B cell (primary cell): Measurements from ENCODE around the gene BTAF1. TPM values are rescaled to one million over a fixed set of nuclear protein-coding genes. Genes with fewer than 3 reads are reported as not detected.

Experiments used
- ATAC-seq: fragments of 200-7000 bp; cut with Tn5 transposase; one replicate; pipeline ENCODE4 v1.10.0; 2021; ENCODE audit warnings: low read depth, mild to moderate bottlenecking, moderate number of reproducible peaks, moderate library complexity
- CTCF ChIA-PET: fragments of 350-600 bp; sonication (Branson Sonifier 250); formaldehyde crosslinking; loops from one replicate; lab custom pipeline; 2021; ENCODE audit warnings: antibody characterized with exemption, inconsistent platforms; lab: Charles Lee
- POLR2A ChIA-PET: fragments of 350-600 bp; sonication (Branson Sonifier 250); formaldehyde crosslinking; loops from one replicate; lab custom pipeline; 2021; ENCODE audit warnings: antibody characterized with exemption; lab: Charles Lee
- DNase-seq: peaks from one replicate; pipeline ENCODE4 v3.0.0; 2013
- H2AFZ ChIP-seq: 2 replicates; pipeline ENCODE4 v1.6.1; 2012; ENCODE audit warnings: mild to moderate bottlenecking, low read depth, low read length; ENCODE audit not compliant: insufficient read depth, poor library complexity, severe bottlenecking
- H3K27ac ChIP-seq, 2 donors: 1 replicate in 1 of 2; 2 replicates in 1 of 2; pipeline ENCODE4 v1.5.1; 2012 to 2013; ENCODE audit warnings: low read length in 2 of 2, mild to moderate bottlenecking in 2 of 2, moderate library complexity in 1 of 2
- H3K27me3 ChIP-seq, 4 experiments: fragments of 200-600 bp in 1 of 4; sonication (generic) in 1 of 4; replicated peaks in 1 of 4; 1 replicate in 2 of 4; 2 replicates in 2 of 4; pipeline versions ENCODE4 v1.6.1 to v1.7.0; 2013 to 2016; ENCODE audit warnings: low read length in 3 of 4, mild to moderate bottlenecking in 2 of 4, mixed read lengths in 1 of 4, moderate library complexity in 1 of 4; ENCODE audit not compliant: insufficient read depth in 4 of 4, control insufficient read depth in 3 of 4; ENCODE audit errors: control extremely low read depth in 1 of 4
- H3K36me3 ChIP-seq, 2 experiments: replicated peaks in 1 of 2; 1 replicate in 1 of 2; 2 replicates in 1 of 2; pipeline versions ENCODE4 v1.6.1 to v1.7.1; 2013; ENCODE audit warnings: low read length in 1 of 2; ENCODE audit not compliant: insufficient read depth in 2 of 2, control insufficient read depth in 1 of 2; ENCODE audit errors: control extremely low read depth in 1 of 2, extremely low read depth in 1 of 2
- H3K4me1 ChIP-seq, 2 donors: fragments of 200-600 bp in 1 of 2; sonication (generic) in 1 of 2; 1 replicate in 1 of 2; 2 replicates in 1 of 2; pipeline versions ENCODE4 v1.5.1 to v1.6.1; 2013 to 2017; ENCODE audit warnings: low read length in 2 of 2; ENCODE audit not compliant: control insufficient read depth in 2 of 2, insufficient read depth in 2 of 2
- H3K4me2 ChIP-seq: replicated peaks from 2 replicates; pipeline ENCODE3; 2012; ENCODE audit warnings: mild to moderate bottlenecking, low read depth, low read length; ENCODE audit not compliant: poor library complexity, severe bottlenecking
- H3K4me3 ChIP-seq, 5 experiments: fragments of 200-600 bp in 1 of 5; sonication (generic) in 1 of 5; 1 replicate in 3 of 5; 2 replicates in 2 of 5; pipeline versions ENCODE4 v1.5.1 to v1.7.0; 2011 to 2016; ENCODE audit warnings: low read length in 4 of 5, mild to moderate bottlenecking in 4 of 5, low read depth in 2 of 5, control low read depth in 1 of 5, moderate library complexity in 1 of 5; ENCODE audit not compliant: insufficient read depth in 1 of 5; ENCODE audit errors: control extremely low read depth in 1 of 5, extremely low read depth in 1 of 5
- H3K79me2 ChIP-seq: fragments of 200-600 bp; sonication (generic); one replicate; pipeline ENCODE4 v1.6.0; 2016; ENCODE audit warnings: low read length; ENCODE audit not compliant: control insufficient read depth, insufficient read depth
- H3K9ac ChIP-seq: fragments of 200-600 bp; sonication (generic); 2 replicates; pipeline ENCODE4 v1.6.1; 2017; ENCODE audit warnings: mild to moderate bottlenecking, low read length, moderate library complexity
- H3K9me3 ChIP-seq, 3 donors: one replicate each; pipeline versions ENCODE4 v1.6.1 to v1.7.1; 2013; ENCODE audit warnings: low read length in 2 of 3; ENCODE audit not compliant: control insufficient read depth in 2 of 3, insufficient read depth in 1 of 3; ENCODE audit errors: control extremely low read depth in 1 of 3
- H4K20me1 ChIP-seq: 2 replicates; pipeline ENCODE4 v1.6.0; 2012; ENCODE audit warnings: mild to moderate bottlenecking, low read length; ENCODE audit not compliant: insufficient read depth, control insufficient read depth, poor library complexity, severe bottlenecking
- H3K27ac Mint-ChIP-seq: one replicate; pipeline ENCODE4 v1.8.0; 2021; ENCODE audit warnings: mixed read lengths
- H3K27me3 Mint-ChIP-seq: one replicate; pipeline ENCODE4 v1.8.0; 2021; ENCODE audit warnings: mixed read lengths
- H3K4me1 Mint-ChIP-seq: one replicate; pipeline ENCODE4 v1.8.0; 2021; ENCODE audit warnings: mixed read lengths
- H3K4me3 Mint-ChIP-seq: one replicate; pipeline ENCODE4 v1.8.0; 2021; ENCODE audit warnings: mixed read lengths
- H3K9me3 Mint-ChIP-seq: one replicate; pipeline ENCODE4 v1.8.0; 2022; ENCODE audit warnings: mixed read lengths; ENCODE audit not compliant: insufficient read depth
- WGBS: methylation state at CpG from one replicate; pipeline ENCODE4 v1.1.5; 2013; ENCODE audit warnings: missing lambda C conversion rate; ENCODE audit not compliant: insufficient coverage; 5-methylcytosine and 5-hydroxymethylcytosine counted together
- intact Hi-C: fragments of 100-400 bp; cut with micrococcal nuclease; formaldehyde crosslinking; loops from one replicate; pipeline ENCODE4 v1.10.0; 2022
- polyA plus RNA-seq: library from polyadenylated mRNA; depleted of rRNA; stranded (reverse); fragments of >200 nt; gene quantifications from 2 replicates; pipeline ENCODE4 v1.2.3, GENCODE V29; 2012
- total RNA-seq, 2 donors: library from RNA; stranded (reverse); fragments of 120-200 nt in 1 of 2; gene quantifications; 1 replicate in 1 of 2; 2 replicates in 1 of 2; pipeline versions ENCODE4 v1.2.3 to v1.2.4, GENCODE V29; 2013 to 2022
- TF ChIP-seq, protein P1 (sequence below): fragments of 200-600 bp; IDR thresholded peaks from one replicate; pipeline ENCODE4 v1.8.0; 2022; ENCODE audit warnings: antibody characterized with exemption, mild to moderate bottlenecking

BTAF1 gene
- total and polyA plus RNA-seq, 2 donors (not counting 1 experiment from before 2014, with no cell fraction given) = 58.2 to 78.1 TPM

DNA sequence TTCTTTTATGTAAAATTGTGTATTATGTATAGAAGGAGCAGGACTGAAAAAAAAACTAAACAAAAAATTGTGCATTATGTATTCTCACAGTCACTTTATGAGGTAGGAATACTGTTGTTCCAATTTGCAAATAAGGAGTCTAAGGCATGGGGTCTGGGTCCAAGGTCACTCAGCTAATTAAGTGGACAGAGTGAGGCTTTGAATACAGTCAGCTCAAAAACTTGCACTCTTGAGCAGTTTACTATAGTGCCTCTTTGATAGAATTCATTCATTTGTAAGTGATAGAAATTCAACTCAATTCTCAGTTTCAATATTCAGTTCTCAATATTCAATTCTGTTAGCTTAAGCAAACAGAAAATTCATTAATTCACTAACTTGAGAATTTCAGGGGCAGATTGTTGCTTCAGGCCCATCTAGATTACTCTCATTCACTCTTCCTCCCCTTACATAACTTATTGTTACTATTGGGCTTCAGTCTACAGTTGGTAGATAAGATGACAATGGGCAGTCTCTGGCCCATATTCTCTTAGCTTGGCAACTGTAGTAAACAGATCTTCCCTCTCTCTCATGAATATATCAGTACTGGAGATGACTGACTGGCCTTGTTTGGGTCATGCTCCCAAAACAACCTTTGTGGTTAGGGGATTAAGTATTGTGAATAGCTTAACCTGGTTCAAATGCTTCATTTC, 86.6 kb downstream of the BTAF1 start:
- no peaks in the 10 kb centered on the region for H3K4me1 Mint-ChIP-seq
- Histone ChIP-seq H3K4me3 (no peak overlapping the region), H3K79me2 (no peaks in the 10 kb centered on the region), H3K9me3 (no peaks in the 10 kb centered on the region), H3K27ac (no peak overlapping the region), H3K27me3 (no peaks in the 10 kb centered on the region), H2AFZ (no peak overlapping the region), H3K36me3 (peaks cover 16 to 43% of the 10 kb centered on the region in 2 experiments), H3K4me1 (no peaks in the 10 kb centered on the region), H3K4me2 (no peak overlapping the region), H3K9ac (no peak overlapping the region), H4K20me1 (no peaks in the 10 kb centered on the region)
- ATAC-seq = no peak
- ChIA-PET CTCF (no interaction called here), POLR2A (no interaction called here)
- DNase-seq = no peak
- no peak overlapping the region for H3K27ac Mint-ChIP-seq
- no peaks in the 10 kb centered on the region for H3K9me3 Mint-ChIP-seq
- no peak overlapping the region for H3K4me3 Mint-ChIP-seq
- no peaks in the 10 kb centered on the region for H3K27me3 Mint-ChIP-seq
- intact Hi-C loops = no loop called here
- TF ChIP-seq, protein P1, sequence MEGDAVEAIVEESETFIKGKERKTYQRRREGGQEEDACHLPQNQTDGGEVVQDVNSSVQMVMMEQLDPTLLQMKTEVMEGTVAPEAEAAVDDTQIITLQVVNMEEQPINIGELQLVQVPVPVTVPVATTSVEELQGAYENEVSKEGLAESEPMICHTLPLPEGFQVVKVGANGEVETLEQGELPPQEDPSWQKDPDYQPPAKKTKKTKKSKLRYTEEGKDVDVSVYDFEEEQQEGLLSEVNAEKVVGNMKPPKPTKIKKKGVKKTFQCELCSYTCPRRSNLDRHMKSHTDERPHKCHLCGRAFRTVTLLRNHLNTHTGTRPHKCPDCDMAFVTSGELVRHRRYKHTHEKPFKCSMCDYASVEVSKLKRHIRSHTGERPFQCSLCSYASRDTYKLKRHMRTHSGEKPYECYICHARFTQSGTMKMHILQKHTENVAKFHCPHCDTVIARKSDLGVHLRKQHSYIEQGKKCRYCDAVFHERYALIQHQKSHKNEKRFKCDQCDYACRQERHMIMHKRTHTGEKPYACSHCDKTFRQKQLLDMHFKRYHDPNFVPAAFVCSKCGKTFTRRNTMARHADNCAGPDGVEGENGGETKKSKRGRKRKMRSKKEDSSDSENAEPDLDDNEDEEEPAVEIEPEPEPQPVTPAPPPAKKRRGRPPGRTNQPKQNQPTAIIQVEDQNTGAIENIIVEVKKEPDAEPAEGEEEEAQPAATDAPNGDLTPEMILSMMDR = no peak

DNA sequence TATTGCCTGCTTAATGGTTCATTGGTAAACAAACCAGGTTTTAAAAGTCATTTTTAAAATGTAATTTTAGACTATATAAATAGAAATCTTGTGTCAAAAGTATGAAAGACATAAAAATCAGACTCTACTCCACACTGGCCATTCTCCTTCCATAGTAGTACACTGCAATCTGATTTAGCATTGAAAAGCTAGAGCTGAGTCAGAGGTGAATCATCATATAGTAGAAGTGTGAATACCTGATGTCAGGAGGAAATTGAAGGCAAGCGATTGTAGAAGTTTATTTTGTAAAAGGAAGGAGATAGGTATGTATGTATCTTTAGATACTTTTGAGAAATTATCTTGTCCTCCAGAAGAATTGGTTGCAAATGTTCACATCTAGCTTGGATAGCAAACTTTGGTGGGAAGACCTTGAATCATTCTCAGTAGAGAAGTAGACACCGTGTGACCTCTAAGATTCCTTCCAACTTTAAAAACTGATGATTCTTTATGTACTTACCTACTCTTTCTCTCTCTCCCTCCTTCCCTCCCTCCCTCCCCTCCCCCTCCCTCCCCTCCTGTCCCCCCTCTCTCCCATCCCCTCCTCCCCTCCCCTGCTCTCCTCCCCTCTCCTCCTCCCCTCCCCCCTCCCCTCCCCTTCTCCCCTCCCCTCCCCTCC, 88.1 kb downstream of the BTAF1 start:
- TF ChIP-seq, protein P1 = no peak
- DNase-seq (no peak), ATAC-seq (no peak)
- Mint-ChIP-seq H3K27ac (no peak overlapping the region), H3K27me3 (no peaks in the 10 kb centered on the region), H3K4me1 (no peaks in the 10 kb centered on the region), H3K9me3 (no peaks in the 10 kb centered on the region), H3K4me3 (no peak overlapping the region)
- ChIA-PET POLR2A (no interaction called here), CTCF (no interaction called here)
- H3K4me2 ChIP-seq = no peak overlapping the region
- H3K36me3 ChIP-seq = peaks cover 24 to 45% of the 10 kb centered on the region in 2 experiments
- no peaks in the 10 kb centered on the region for H4K20me1 ChIP-seq
- 100% methylated on average over 1 of the region's 2 CpGs for WGBS
- H3K27me3 ChIP-seq = no peaks in the 10 kb centered on the region
- H2AFZ ChIP-seq = no peak overlapping the region
- H3K27ac ChIP-seq = no peak overlapping the region
- no peak overlapping the region for H3K4me3 ChIP-seq
- intact Hi-C loops = no loop called here
- H3K9me3 ChIP-seq = no peaks in the 10 kb centered on the region
- no peaks in the 10 kb centered on the region for H3K4me1 ChIP-seq
- H3K9ac ChIP-seq = no peak overlapping the region
- no peaks in the 10 kb centered on the region for H3K79me2 ChIP-seq
